SU-DHL-6 (cell line): ENCODE results near the gene C3orf62.

Experiments used
- H2AFZ ChIP-seq: fragments of 200-600 bp; sonication (generic); 2 replicates; pipeline ENCODE4 v1.6.1; 2014; ENCODE audit warnings: low read depth, mild to moderate bottlenecking, moderate library complexity, mixed read lengths, antibody characterized with exemption, low read length; ENCODE audit not compliant: severe bottlenecking
- H3F3A ChIP-seq: fragments of 200-600 bp; shearing (Covaris generic); 2 replicates; pipeline ENCODE4 v1.6.0; 2016; ENCODE audit warnings: antibody characterized with exemption, mild to moderate bottlenecking; ENCODE audit not compliant: insufficient read depth
- H3K27ac ChIP-seq: fragments of 200-600 bp; sonication (generic); 2 replicates; pipeline ENCODE4 v1.5.1; 2016; ENCODE audit warnings: low read depth, mild to moderate bottlenecking, low read length, moderate library complexity, mixed read lengths
- H3K27me3 ChIP-seq: fragments of 200-600 bp; sonication (generic), shearing (Covaris generic); 2 replicates; pipeline ENCODE4 v1.6.0; 2014; ENCODE audit warnings: mild to moderate bottlenecking, low read length
- H3K36me3 ChIP-seq: fragments of 200-600 bp; sonication (generic); 2 replicates; pipeline ENCODE4 v1.6.1; 2014; ENCODE audit warnings: mild to moderate bottlenecking, low read length, mixed read lengths
- H3K4me2 ChIP-seq: fragments of 300-600, 200-600 bp; shearing (Covaris generic), sonication (generic); 2 replicates; pipeline ENCODE4 v1.6.0; 2014; ENCODE audit warnings: low read length, low read depth, mild to moderate bottlenecking; ENCODE audit not compliant: poor library complexity, severe bottlenecking
- H3K4me3 ChIP-seq: fragments of 200-600 bp; sonication (generic); 2 replicates; pipeline ENCODE4 v1.5.1; 2014; ENCODE audit warnings: antibody characterized with exemption, low read length, mild to moderate bottlenecking, mixed read lengths; ENCODE audit not compliant: insufficient read depth, poor library complexity, severe bottlenecking
- H3K79me2 ChIP-seq: fragments of 200-600 bp; sonication (generic); 2 replicates; pipeline ENCODE4 v1.6.1; 2014; ENCODE audit warnings: mild to moderate bottlenecking, low read length, moderate library complexity; ENCODE audit not compliant: insufficient read depth
- H3K9ac ChIP-seq: fragments of 200-600 bp; sonication (generic); 2 replicates; pipeline ENCODE4 v1.7.0; 2014; ENCODE audit warnings: mild to moderate bottlenecking, low read length
- H3K9me2 ChIP-seq: fragments of 200-600 bp; sonication (generic); replicated peaks from 2 replicates; pipeline ENCODE4 v1.6.1; 2014; ENCODE audit warnings: low read length; ENCODE audit not compliant: insufficient read depth
- H3K9me3 ChIP-seq: fragments of 200-600 bp; sonication (generic); 2 replicates; pipeline ENCODE4 v1.6.1; 2014; ENCODE audit warnings: low read length, mixed read lengths; ENCODE audit not compliant: insufficient read depth
- H4K20me1 ChIP-seq: fragments of 200-600 bp; sonication (generic); 2 replicates; pipeline ENCODE4 v1.6.1; 2014; ENCODE audit warnings: low read depth, mild to moderate bottlenecking, antibody characterized with exemption, low read length, moderate library complexity, mixed read lengths
- CTCF ChIP-seq: fragments of 200-600 bp; sonication (generic); IDR thresholded peaks from one replicate; pipeline ENCODE4 v1.5.1; 2017; ENCODE audit warnings: antibody characterized with exemption, mild to moderate bottlenecking, low read length, moderate library complexity; ENCODE audit not compliant: insufficient read depth, poor library complexity, severe bottlenecking
- EZH2phosphoT487 ChIP-seq: fragments of 200-600 bp; sonication (generic), shearing (Covaris generic); conservative IDR thresholded peaks from 2 replicates; pipeline ENCODE4 v1.6.1; 2018; ENCODE audit warnings: mild to moderate bottlenecking, antibody characterized with exemption, low read length, moderate library complexity, mixed read lengths

Gene C3orf62

GRCh38 chr3:49305608-49306007 is 28.6 kb upstream of the C3orf62 start:
- H3K27me3 ChIP-seq: no peaks in the 10 kb centered on the region
- H3K27ac ChIP-seq: no peak overlapping the region
- H2AFZ ChIP-seq: no peak overlapping the region
- H3K9ac ChIP-seq: no peak overlapping the region
- no peaks in the 10 kb centered on the region for H3K9me2 ChIP-seq
- no peaks in the 10 kb centered on the region for H3F3A ChIP-seq
- TF ChIP-seq EZH2phosphoT487 (no peak), CTCF (no peak)
- no peak overlapping the region for H3K4me3 ChIP-seq
- H3K9me3 ChIP-seq: no peaks in the 10 kb centered on the region
- no peak overlapping the region for H3K4me2 ChIP-seq
- no peaks in the 10 kb centered on the region for H3K79me2 ChIP-seq
- H3K36me3 ChIP-seq: peaks cover 2% of the 10 kb centered on the region; the same call in 1 of the 2 replicates
- no peaks in the 10 kb centered on the region for H4K20me1 ChIP-seq

DNA sequence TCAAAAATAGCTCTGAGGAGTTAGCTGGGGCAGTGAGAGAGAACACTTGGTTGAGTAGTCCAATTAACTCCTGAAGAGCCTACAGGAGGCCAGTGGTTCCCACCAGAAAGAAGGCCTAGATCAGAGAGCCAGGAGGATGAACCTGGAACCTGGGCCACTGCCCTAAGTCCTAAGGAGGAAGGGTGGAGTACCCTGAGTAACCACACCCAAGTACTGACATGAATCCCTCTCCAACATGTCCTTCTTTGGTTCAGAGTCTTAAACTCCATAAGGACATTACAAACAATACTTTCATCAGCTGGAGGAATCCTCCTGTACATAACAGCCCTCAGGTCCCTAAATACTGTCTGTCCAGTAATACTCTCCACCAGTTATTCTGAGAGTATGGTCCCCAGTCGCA is 25.6 kb upstream of the C3orf62 start:
- no peaks in the 10 kb centered on the region for H3F3A ChIP-seq
- H4K20me1 ChIP-seq: no peaks in the 10 kb centered on the region
- no peak overlapping the region for H3K4me3 ChIP-seq
- H3K9ac ChIP-seq: no peak overlapping the region
- H3K27ac ChIP-seq: no peak overlapping the region
- H3K9me2 ChIP-seq: no peaks in the 10 kb centered on the region
- H3K36me3 ChIP-seq: peaks cover 2% of the 10 kb centered on the region; the same call in 1 of the 2 replicates
- no peak overlapping the region for H3K4me2 ChIP-seq
- no peak overlapping the region for H2AFZ ChIP-seq
- no peaks in the 10 kb centered on the region for H3K9me3 ChIP-seq
- no peaks in the 10 kb centered on the region for H3K27me3 ChIP-seq
- TF ChIP-seq CTCF (no peak), EZH2phosphoT487 (no peak)
- H3K79me2 ChIP-seq: no peaks in the 10 kb centered on the region

GRCh38 chr3:49300595-49300994 is 23.6 kb upstream of the C3orf62 start:
- Histone ChIP-seq H3K79me2 (no peaks in the 10 kb centered on the region), H3K36me3 (peaks cover 2% of the 10 kb centered on the region; the same call in 1 of the 2 replicates), H3K4me2 (no peak overlapping the region), H4K20me1 (no peaks in the 10 kb centered on the region), H3K4me3 (no peak overlapping the region), H3K9me2 (no peaks in the 10 kb centered on the region), H3K27ac (no peak overlapping the region), H2AFZ (no peak overlapping the region), H3F3A (no peaks in the 10 kb centered on the region), H3K9me3 (no peaks in the 10 kb centered on the region), H3K9ac (no peak overlapping the region), H3K27me3 (no peaks in the 10 kb centered on the region)
- no peak for TF ChIP-seq CTCF
- TF ChIP-seq EZH2phosphoT487: no peak
